ENCODE data around the gene MYLK4. TPM values are rescaled to one million over a fixed set of nuclear protein-coding genes. Genes with fewer than 3 reads are reported as not detected.

The MYLK4 gene
- total and polyA plus RNA-seq, 2 of the 13 experiments (the other 11 are each of a cell fraction or from before 2014, with no cell fraction given): 0.26 to 0.29 TPM

DNA sequence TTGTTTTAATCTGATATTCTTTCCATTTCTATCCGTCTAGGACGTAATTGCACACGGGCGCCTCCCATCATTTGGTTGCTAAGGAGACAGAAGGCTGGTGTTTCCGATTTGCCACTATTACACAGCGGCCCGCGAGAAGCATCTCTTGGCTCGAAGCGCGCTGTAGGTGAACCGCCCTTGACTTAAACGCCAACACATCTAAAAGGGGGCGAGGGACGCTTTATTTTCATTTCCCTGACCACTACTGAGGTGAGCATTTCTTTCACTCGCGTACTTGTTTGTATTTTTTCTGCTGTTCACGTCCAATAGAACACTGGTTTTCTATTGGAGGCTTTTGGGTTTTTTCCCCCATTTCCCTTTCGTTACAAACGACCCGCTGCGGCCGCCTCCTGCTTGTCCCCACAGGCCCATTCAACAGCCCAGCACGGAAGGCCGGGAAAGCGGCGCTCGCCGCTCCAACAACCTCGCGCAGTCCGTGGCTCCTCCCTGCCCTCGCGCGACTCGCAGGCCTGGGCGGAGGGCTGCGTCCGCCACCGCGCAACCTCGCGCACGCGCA is 14.0 kb upstream of the MYLK4 start (continued):
- TF ChIP-seq, protein P1, sequence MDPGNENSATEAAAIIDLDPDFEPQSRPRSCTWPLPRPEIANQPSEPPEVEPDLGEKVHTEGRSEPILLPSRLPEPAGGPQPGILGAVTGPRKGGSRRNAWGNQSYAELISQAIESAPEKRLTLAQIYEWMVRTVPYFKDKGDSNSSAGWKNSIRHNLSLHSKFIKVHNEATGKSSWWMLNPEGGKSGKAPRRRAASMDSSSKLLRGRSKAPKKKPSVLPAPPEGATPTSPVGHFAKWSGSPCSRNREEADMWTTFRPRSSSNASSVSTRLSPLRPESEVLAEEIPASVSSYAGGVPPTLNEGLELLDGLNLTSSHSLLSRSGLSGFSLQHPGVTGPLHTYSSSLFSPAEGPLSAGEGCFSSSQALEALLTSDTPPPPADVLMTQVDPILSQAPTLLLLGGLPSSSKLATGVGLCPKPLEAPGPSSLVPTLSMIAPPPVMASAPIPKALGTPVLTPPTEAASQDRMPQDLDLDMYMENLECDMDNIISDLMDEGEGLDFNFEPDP (CRISPR knock-in tag; conservative IDR thresholded peaks at IDR 0.05): no peak
- TF ChIP-seq, protein P2, sequence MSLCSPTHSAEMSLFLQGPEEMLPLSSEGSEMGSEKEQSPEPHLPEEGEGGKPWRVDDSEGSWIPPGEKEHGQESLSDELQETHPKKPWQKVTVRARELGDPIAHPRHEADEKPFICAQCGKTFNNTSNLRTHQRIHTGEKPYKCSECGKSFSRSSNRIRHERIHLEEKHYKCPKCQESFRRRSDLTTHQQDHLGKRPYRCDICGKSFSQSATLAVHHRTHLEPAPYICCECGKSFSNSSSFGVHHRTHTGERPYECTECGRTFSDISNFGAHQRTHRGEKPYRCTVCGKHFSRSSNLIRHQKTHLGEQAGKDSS (CRISPR knock-in tag; IDR thresholded peaks at IDR 0.05; ENCODE audit: borderline replicate concordance, low read depth): no peak
- TF ChIP-seq ADNP (CRISPR knock-in tag; IDR thresholded peaks at IDR 0.05) (0 out of 2 replicates have a peak, but pooled peaks have one; percentile 15), RFXAP (CRISPR knock-in tag; IDR thresholded peaks at IDR 0.05; ENCODE audit: borderline replicate concordance) (peak; percentile 15; the same call in 1 of the 2 replicates), HNF4G (IDR thresholded peaks at IDR 0.05; ENCODE audit: borderline replicate concordance, low read depth, low read length) (no peak), HNF4G (CRISPR knock-in tag; IDR thresholded peaks at IDR 0.05; ENCODE audit: borderline replicate concordance, low read depth) (no peak), KMT2A (CRISPR knock-in tag; IDR thresholded peaks at IDR 0.05) (peak; percentile 36; the same call in 1 of the 2 replicates)
- TF ChIP-seq, protein P3, sequence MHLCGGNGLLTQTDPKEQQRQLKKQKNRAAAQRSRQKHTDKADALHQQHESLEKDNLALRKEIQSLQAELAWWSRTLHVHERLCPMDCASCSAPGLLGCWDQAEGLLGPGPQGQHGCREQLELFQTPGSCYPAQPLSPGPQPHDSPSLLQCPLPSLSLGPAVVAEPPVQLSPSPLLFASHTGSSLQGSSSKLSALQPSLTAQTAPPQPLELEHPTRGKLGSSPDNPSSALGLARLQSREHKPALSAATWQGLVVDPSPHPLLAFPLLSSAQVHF (CRISPR knock-in tag; IDR thresholded peaks at IDR 0.05): no peak

Data from HepG2 (cell line).